HEK293T (cell line): ENCODE data around the gene NFIX.

Experiments
- ARNT ChIP-seq: fragments of 450-650 bp; IDR thresholded peaks from 2 replicates; pipeline ENCODE4 v1.6.1; 2017; ENCODE audit warnings: mild to moderate bottlenecking
- HDGF ChIP-seq: fragments of 450-650 bp; IDR thresholded peaks from 2 replicates; pipeline ENCODE4 v1.6.1; 2017; ENCODE audit warnings: antibody characterized with exemption, borderline replicate concordance

DNA sequence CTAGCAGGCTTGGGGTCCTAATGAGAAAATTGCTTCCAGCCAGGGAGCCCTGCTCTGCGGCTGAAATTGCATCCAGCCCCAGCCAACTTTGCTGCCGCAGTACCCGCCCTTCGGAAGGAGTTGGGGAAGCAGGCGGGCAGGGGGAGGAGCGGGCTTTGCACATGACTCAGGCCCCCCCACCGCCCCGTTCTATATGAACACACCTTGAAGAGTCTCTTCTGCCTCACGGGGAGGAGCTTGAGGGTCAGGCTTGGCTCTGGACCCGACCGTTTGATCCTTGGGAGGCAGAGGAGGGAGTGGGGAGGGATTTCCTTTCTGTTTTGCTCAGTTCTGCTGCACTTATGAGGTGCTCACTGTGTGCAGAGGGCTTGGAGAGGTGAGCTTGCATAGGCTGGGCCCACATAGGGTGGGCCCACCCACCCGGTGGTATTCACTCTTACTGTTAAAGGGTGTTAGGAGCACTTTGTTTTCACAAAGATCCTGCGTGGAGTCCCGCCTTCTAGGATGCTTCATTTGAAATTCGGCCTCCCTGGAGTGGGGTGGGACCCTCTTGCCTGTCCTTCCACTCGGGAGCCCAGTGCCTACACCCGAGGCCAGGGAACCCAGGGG, 60.9 kb downstream of the NFIX start:
- no peak for TF ChIP-seq HDGF
- TF ChIP-seq ARNT: no peak
